NK-92 treated with Interleukin-12 subunit alpha and Interleukin-12 subunit beta, amount 100 ng/mL, for 24 hours (cell line): Measurements from ENCODE around the gene DAZAP1.
"Not testable (repeated sequence)": the region's sequence is repeated elsewhere in the genome, so short reads cannot be mapped to it uniquely, and the experiment has no call there.

Experiments used
- DNase-seq: peaks from one replicate; lab custom pipeline; 2025; lab: John Stamatoyannopoulos, UW

The DAZAP1 gene

DNA sequence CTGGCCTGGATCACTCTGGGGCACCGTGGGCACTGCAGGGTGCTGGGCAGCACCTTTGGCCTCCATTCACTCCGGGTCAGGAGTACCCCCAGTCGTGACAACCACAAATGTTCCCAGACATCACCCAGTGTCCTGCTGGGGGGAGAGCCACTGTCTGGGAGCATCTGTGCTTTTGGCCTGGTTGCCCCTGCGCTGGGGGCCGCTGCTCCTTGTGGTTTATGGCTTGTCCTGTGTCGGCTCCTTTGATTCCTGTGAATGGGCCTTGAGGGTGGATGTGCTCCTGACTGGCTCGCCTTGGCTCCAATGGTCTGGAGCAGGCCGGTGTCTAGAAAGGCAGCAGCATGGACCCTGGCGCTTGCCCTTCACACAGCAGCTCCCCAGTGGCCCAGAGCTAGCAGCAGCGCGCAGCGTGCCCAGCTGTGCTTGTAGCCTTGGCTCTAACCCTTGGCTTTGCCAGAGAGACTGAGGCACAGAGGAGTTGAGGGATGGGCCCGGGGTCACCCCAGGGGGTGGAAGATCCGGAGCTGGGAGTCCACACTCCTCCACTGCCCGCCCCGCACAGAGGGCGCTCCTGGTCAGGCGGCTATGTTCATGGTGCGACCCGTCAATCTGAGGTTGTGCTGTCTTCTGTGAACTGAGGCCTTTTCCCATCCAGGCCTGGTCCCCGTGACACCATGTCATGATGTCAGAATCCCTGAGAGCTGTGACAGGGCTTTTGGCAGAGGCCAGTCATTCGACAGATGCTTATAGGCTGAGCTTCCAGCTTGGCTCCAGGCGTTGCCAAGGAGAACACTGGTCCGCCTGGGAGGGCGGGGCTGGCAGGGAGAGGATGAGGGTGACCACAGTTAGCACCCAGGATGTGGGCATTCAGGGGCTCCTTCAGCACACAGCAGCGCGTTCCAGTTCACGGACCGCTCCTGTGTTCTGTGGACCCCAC is 4.1 kb downstream of the DAZAP1 start:
- DNase-seq = no peak

GRCh38 chr19:1412323-1412923 is 5.0 kb downstream of the DAZAP1 start:
- DNase-seq = no peak

GRCh38 chr19:1412995-1413800 is 5.8 kb downstream of the DAZAP1 start:
- no peak for DNase-seq

DNA sequence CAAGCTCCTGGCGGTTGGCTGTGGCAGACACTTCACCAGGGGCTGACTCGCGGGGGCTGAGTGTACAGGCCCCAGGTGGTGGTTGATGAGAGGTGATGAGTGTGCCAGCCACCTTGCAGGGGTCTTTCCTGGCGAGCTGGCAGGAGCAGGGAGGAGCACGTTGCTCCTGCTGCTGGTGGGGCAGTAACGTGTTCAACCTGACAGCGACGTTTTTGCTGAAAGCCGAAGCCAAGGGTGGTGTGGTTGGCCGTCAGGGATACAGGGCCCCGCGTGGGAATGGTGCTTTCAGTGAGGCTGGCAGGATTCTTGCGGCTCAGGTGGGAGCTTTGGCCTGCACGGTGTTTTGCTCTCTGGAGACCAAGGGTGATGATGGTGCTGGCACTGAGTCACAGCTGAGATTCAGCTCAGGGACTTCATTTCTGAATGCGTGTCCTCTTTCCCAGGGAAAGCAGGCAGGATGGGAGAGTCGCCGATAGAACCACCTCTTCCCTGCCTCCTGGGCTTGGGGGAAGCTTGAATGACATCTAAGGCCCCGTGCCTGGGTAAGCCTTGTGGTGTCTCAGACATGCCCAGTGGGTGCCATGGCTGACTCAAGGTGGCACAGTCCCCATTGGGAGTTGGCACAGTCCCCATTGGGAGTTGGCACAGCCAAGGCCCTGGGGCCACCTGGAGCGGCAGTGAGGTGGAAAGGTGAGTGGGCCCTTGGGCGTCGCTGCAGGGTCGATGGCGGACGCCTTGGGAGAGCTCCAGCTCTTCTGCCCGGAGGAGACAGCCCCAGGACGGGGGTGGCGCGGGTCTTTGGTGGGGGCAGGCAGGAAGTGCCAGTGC is 8.8 kb downstream of the DAZAP1 start:
- no peak for DNase-seq

DNA sequence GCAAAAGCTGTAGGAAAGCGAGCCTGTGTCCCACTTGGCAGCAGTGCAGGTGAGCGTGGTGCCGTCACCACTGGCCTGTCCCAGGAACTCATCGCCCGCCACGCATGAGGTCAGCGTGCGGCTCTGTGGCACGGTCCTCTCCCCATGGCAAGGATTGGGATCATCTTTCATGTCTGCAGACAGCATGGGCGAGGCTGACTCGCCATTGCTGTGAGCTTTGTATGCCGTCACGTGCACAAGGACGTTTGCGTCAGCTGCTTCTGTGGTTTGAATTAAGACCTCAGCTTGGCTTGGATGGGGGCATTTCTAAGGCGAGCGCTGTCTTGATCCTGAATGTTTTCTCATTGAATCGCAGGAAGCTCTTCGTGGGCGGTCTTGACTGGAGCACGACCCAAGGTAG is 9.8 kb downstream of the DAZAP1 start:
- no peak for DNase-seq

- no peak for DNase-seq
Observed at GRCh38 chr19:1417681-1418495, 10.5 kb downstream of the DAZAP1 start.

DNA sequence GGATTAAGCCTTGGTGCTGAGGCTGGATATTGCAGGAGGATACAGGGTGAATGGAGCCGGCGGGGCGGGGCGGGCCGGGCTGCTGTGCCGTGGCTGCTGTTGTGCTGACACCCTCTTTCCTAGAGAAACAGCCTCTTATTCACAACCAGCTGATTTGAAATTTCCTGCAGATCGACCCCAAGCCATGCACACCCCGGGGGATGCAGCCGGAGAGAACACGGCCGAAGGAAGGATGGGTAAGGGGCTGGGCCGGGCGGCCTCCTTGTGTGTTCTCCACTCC is 11.1 kb downstream of the DAZAP1 start:
- DNase-seq = no peak

- DNase-seq = no peak
Observed at GRCh38 chr19:1418951-1419738, 11.8 kb downstream of the DAZAP1 start.

DNA sequence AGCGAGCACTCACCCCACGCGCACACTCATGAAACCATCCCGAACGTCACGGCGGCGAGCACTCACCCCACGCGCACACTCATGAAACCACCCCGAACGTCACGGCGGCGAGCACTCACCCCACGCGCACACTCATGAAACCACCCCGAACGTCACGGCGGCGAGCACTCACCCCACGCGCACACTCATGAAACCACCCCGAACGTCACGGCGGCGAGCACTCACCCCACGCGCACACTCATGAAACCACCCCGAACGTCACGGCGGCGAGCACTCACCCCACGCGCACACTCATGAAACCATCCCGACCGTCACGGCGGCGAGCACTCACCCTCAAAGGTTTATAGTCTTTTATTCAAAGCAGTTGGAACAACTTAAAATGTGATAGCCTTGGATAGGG is 12.7 kb downstream of the DAZAP1 start:
- DNase-seq = not testable (repeated sequence)

DNA sequence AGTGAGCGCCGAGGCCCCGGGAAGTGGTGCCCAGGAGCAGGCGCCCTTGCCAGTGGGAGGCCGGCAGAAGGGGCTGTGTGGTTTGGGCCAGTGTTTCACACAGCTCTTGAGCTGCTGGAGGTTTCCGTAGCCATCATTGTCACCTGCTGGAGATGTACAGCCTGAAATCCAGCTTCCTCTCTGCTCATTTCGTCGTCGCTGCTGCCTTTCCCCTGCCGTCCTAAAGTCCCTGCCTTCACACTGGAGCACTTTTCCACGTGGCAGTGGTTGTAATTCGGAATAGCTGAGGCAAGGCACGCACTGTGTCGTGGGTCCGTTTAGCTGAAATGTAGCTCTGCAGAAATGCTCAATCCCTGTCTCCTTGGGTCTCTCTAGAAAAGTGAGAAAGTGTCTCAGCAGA is 13.2 kb downstream of the DAZAP1 start:
- DNase-seq = no peak

GRCh38 chr19:1421218-1421957 is 14.0 kb downstream of the DAZAP1 start:
- DNase-seq = no peak

DNA sequence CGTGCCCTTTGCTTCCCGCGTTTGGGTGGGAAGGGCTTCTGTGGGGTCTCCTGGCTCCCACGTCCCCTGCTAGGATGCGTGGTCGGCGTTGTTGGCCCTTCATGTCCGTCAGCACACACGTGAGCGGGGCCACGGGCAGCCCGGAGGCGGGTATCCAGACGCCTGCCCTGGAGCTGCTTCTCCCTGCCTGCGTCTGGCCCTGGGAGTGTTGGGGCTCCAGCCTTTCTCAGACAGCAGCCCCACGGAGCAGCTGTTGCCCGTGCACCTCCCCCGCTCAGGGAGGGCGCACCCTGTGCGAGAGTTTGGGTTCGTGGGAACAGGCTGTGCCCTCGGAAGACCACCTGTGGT is 14.5 kb downstream of the DAZAP1 start:
- DNase-seq = no peak

GRCh38 chr19:1422360-1422759 is 15.0 kb downstream of the DAZAP1 start:
- no peak for DNase-seq

DNA sequence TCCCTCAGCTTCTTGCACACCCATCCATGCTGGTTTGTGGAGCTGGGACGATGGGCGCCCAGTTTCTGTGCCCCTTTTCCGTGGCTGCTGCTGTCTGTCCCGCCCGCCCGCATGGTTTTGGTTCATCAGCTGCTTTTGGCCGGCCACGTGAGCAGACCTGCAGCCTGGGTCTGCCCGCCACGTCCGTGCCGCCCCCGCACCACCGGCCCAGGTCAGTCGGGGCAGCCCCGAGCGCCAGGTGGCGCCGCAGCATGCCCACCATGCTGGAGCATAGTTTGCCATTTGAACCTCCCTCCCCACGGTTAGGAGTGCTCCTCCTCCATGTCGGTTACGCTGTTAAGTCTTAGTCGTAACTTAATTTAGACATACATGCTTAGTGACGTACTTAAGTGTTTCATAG is 15.6 kb downstream of the DAZAP1 start:
- DNase-seq = no peak

GRCh38 chr19:1423436-1424191 is 16.2 kb downstream of the DAZAP1 start:
- DNase-seq = no peak

DNA sequence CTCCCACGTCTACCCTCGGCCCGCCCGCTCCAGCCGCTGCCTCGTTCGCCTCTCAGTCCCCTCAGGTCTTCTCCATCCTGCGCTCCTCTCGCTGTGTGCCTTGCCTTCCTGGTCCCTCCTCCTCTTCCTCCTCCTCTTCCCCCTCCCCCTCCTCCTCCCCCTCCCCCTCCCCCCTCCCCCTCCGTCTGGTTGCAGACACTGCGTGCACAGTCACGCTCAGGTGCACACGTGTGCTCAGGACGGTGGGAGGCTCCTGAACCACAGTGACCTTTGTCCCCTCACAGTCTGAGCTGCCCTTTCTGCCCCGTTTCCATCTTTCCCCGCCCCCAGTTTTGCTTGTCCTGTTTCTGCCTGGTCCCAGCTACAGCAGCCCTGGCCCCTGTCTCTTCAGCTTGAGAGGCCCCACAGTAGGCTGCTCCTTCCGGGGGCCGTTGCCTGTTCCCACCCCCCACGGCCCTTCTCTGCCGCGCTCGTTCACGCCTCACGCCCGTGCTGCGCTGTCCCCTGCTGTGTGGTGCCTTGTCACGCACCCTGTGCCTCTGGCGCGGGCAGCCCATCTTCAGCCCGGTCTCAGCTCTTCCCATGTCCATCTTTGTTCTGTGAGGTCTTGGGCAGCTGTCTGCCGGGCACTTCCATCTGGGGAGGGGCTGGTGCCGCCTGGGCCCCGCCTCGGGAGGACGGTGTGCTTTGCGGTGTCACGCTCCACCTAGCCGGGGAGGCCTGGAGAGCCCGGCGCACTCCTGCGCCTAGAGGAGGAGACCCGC is 17.0 kb downstream of the DAZAP1 start:
- DNase-seq = no peak

GRCh38 chr19:1425102-1425837 is 17.9 kb downstream of the DAZAP1 start:
- DNase-seq = no peak

GRCh38 chr19:1425902-1426301 is 18.5 kb downstream of the DAZAP1 start:
- DNase-seq = no peak
